HG03159 (cell line): Measurements from ENCODE around the gene NBEA.
A peak's percentile ranks its signal among the peaks of the same experiment; 100 is the strongest.

Experiments used
- ATAC-seq: cut with Tn5 transposase; IDR thresholded peaks from one replicate; pipeline ENCODE4 v1.9.1; 2021; ENCODE audit warnings: mild to moderate bottlenecking, moderate library complexity; ENCODE audit not compliant: unreplicated experiment

Gene NBEA

DNA sequence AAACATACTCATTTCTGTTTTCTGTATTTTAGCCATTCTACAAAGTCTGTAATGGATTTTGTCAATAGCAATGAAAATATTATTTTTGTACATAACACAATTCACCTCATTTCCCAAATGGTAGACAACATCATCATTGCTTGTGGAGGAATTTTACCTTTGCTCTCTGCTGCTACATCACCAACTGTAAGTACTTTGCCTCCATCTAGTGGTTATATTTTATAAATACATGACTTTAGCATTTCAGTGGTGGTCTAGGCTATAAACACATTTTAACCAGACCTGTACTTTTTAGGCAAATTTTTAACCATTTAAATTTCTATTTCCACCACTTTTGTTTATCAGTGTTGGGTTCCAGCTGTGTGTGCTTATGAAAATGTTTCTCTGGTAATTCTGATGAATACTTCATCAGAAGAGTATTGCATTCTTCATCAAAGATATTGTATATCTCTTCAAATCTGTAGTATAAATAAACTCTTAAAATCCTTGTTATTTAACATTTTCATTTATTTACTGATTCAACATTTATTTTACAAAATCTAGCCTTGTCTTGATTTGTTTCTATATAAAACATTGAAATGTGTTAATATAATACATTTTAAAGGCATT is 222.4 kb downstream of the NBEA start:
- peak; percentile 77 for ATAC-seq

DNA sequence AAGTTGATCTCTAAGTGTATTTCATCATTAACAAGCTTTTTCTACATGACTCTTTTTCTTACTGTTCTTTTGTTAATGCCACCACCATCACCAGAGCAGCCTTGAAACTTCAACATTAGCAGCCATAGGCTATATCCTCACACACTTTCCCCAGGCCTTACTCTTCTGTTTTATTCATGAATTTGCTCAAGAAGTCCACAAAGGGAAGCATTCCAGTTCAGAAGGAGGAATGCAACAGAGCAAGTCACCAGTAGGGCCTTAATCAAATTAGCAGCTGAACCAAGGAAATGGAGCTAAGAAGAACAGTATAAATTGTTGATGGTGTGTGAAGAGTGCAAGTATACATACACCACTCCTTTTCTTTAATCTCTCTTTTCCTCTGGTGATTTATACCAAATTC is 223.1 kb downstream of the NBEA start:
- no peak for ATAC-seq

DNA sequence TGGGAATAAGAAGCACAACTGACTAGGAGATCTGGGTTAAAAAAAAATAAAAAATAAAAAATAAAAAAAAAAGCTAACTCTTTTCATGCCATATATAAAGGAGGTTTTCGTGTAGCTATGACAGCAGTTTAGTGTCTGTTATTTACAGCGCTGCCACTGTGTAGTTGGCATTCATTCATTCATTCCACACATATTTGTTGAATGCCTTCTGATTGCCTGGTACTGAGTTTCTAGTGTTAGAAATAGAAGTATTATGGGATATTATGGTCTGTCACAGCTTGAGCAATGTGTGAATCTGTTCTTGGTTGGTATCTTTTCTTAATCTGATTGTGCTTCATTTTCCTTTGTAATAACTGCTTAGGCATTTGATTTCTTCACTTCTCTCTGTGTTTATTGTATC is 237.4 kb downstream of the NBEA start:
- no peak for ATAC-seq

DNA sequence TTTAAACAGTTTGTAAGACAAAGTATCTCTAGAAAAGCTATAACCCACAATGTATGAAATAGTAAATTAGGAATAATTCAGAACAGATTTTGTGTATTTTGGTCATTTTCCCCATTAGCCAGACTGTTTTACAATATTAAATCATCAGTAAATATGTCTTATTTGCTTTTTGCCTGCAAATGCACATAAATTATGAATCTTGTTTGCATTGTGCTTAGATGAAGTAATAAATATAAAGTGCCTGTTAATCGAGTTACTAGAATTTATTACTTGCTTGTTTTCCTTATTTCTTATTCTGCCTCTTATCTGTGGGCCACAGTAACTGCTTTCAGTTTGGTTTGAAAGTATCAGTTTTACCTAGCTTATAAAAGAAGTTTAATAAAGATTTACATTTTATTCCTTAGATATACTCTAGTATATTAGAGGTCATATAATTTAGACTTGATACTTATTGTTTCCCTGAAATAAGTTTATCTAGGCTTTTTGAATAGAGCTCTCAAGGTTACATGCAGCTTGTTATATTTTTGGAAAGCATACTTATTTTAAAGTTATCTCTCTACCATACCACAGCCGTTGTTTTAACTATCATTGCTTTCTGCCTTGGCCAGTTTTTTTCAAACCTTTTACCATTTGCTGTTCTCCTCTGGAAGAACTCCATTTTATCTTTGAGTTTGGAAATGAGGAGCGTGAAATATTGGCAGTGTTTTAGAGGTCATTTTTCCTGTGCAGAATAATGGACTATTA is 238.0 kb downstream of the NBEA start:
- no peak for ATAC-seq

DNA sequence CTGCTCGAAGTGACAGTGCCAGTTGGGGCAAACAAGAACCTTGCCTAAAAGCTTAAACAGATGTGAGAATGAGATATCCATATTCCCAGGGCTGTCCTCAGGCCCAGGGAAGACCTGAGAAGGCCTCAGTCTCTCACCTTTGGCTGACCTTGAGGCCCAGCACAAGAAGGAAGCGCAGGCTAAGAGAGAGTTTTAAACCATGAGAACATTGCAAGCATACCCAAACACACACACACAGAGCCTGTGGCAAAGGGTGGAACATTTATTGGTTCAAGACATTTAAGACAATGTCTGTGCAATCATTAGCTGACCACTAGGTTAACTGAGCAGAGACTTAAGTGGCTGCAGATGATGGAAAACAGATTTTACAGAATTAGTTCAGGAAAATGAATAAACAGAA is 248.2 kb downstream of the NBEA start:
- no peak for ATAC-seq

DNA sequence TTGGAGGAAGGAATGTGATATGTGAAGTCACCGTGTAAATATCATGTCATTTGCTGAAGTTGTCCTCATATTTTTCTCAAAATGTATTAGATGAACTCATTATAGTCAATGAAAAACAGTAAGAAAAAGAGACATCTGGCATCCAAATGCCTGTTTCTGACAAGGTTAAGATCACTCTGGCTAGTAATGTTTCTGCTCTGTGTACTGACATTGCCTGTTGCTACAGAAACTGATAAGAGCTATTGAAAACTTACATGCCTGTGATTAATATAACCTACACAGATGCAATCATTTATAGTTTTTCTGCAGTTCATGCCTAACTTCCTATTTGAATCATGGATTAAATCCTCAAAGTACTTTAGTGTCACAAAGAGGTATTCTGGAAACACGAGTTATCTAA is 249.8 kb downstream of the NBEA start:
- no peak for ATAC-seq

DNA sequence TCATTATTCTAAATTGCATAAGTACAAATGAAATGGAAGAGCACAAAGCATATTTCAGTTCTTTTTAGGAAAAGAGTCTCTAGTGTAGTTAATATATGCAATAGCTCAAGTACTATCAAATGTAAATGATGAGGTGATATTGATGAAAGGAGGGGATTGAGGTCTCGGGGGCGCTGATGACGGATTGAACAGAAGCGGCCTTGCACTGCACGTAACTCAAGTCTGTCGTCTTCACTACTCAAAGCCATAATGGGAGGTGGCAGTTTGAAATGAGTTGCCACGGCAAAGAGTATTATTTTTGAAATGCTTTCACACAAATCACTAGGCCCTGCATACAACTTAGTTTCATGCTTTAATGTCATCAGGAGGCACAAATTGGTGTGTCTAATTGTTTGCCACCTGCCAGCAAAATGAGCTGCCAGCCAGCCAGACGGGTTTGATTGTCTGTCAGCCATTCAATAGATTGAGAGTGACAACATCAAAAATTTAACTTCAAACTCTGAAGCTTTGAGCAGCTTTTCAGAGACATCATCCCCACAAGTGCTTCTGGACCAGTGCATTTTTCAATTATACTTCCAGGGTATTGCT is 256.6 kb downstream of the NBEA start:
- no peak for ATAC-seq

DNA sequence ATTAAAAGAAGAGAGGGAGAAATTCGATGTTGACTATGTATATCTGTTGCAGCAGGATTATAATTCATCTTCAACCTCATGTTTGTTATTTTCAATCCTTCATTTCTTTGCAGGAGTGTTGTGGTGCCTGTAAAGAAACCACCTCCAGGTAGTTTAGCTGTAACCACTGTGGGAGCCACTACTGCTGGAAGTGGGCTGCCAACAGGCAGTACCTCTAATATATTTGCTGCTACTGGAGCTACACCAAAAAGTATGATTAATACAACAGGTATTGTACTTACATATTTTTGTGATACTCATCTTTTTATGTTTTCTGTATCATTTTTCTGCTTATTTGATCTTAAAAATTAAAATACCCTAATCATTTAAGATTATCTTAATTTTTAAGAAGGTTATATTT is 266.5 kb downstream of the NBEA start:
- ATAC-seq: no peak

DNA sequence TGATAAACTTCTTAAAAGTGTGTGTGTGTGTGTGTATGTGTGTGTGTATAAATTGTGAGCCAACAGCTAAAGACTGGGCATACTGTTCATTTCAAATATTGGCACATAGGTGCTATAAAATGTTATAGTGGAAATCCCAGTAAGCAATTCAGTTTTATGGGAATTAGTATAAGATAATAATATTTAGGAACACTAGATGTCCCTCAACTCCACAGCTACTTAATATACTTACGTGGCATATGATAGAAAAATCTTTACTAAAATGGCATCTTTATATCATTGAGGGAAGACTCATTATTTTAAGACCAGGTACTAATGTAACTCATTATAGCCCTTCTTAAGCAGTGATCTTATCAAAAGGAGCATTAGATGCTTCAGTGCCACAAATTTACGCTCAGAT is 268.2 kb downstream of the NBEA start:
- no peak for ATAC-seq

DNA sequence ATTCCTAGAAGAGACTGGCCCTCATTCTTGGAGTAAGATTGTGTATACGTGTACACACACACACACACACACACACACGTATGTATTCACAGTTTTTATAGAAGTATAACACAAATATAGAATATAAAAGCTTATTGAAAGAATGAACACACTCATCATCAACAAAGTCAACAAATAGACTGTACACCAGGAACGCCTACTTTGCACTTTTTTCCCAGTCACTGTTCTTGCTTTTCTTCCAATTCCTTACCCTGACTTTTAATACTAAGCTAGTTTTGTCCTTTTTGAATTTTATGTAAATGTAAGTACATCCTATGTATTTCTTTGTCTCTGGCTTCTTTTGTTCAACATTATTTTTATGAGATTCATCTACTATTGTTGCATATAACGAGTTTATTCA is 269.9 kb downstream of the NBEA start:
- no peak for ATAC-seq

DNA sequence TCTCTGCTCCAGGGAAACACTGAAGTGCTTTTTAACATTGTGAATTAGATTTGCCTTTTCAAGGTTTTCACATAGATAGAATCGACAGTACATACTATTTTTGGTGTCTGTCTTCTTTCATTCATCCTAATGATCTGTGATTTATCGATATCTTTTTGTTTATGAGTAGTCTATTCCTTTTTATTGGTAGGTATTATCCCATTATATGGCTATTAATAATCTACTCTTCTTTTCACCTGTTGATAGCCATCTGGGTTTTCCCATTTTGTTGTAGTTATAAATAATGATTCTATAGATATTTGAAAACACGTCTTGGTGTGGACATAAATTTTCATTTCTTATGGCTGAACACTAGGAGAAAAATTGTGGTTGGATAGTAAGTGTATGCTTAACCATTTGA is 271.8 kb downstream of the NBEA start:
- no peak for ATAC-seq

DNA sequence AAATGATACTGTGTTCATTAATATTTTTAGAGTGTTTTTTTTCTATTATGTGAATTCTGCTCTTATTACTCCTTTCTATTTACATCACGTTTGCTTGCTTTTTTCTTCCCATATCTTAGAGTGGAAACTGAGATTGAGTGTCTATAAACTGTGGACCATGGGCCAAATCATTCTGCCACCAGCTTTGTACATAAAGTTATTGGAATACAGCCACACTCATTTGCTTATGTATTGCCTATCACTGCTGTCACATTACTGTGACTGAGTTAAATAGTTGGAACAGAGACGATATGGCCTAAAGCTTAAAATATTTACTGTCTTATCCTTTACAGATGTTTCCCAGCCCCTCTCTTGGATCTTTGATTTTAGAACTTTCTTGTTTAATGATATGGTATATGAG is 274.1 kb downstream of the NBEA start:
- no peak for ATAC-seq

DNA sequence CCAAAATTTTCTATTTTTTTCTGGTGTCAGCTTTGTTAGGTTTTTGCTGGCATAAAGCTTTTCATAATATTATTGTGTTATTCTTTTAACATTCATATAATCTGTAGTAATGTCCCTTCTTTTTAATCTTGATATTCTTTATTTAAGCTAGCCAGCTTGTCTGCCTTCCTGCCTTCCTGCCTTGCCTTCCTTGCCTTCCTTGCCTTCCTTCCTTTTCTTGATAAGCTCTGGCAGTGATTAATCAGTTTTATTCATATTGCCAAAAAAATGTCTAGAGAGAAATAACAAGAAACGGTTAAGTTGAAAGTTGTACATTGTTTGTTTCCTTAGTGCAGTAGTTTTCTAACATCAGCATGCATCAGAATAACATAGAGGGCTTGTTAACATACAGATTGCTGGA is 277.0 kb downstream of the NBEA start:
- ATAC-seq: no peak

DNA sequence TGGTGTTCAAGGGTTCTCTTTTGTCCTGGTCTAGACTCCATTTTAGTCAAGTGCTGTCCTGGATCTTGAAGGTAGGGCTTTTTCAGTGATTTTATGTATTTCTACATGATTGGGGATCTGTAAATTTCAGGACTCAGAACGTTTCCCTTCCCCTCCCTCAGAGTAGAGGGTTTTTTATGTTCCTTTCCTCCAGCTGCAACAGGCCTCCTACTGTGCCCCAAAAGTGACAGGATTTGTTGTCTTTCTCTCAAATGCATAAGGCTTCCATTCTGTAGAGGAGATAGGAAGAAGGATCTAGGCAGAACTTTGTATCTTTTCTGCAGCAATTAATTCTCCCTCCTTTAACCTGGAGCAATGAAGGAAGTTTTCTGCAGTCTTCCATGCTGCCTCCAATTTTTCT is 283.1 kb downstream of the NBEA start:
- no peak for ATAC-seq

DNA sequence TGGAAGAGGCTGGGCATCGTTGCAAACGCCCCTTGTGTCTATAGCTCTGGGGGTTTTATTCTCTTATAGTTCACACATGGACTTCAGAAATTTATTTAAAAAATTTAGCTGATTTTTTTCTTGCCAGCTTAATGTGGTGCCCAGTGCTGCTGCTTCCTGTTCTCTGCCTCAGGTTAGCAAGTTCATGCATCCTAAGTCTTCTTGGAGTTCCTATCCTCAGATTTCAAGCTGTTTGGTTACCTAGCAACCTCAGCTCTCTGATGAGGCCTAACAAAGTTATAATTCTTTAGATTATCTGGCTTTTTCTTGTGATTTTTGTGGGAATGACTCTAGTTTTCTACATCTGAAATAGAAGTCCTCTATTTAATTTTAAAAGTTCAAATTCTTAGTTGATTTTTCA is 283.5 kb downstream of the NBEA start:
- ATAC-seq: no peak

DNA sequence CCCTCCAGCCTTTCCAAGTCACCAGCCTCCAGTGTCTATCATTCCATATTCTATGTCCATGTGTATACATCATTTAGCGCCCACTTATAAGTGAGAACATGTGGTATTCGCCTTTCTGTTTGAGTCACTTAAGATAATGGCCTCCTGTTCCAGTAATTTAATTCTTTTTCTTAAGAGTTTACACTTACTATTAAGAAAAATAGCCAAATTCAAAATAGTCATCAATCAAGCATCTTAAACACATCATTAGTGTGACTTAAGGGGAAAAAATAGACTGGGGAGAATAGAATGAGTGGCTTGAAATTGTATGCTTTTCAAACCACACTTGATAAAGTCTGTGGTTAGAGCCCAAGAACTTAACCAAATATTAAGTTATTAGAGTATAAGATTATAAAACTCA is 286.5 kb downstream of the NBEA start:
- no peak for ATAC-seq

DNA sequence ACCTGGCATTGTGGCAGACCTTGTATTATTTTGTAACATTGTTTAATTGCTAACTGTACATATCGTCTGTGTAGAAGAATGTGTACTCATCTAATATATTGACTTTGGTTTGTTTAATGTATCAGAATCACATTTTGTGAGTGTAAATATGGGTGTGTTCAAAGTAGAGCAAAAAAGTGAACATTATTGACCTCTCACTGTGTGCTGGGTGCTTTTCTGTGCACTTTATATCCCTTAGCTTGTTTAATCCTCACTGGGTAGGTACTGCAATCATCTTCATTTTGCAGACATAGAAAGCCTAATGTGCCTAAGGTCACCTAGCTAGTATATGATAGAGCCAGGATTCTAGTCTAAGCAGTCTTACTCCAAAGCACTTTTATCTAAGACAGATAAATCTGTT is 289.4 kb downstream of the NBEA start:
- ATAC-seq: no peak

DNA sequence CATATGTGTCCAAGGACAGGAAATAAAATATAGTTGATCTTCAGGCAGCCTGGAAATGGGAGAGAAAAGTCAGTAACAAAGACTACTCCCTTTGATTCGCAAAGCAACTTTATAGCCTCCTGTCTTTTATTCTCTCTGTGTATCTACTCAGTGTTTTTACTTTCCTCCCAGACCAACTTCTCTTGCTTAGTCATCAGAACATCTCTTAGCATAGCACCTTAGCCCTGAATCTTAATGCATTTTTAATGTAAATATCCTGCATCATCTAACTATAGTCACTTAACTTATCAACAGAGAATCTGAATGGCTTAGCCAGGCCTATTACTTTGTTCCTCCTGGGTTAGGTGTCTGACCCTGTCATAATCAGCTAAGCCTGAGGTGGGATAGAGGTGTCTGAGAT is 296.2 kb downstream of the NBEA start:
- no peak for ATAC-seq

DNA sequence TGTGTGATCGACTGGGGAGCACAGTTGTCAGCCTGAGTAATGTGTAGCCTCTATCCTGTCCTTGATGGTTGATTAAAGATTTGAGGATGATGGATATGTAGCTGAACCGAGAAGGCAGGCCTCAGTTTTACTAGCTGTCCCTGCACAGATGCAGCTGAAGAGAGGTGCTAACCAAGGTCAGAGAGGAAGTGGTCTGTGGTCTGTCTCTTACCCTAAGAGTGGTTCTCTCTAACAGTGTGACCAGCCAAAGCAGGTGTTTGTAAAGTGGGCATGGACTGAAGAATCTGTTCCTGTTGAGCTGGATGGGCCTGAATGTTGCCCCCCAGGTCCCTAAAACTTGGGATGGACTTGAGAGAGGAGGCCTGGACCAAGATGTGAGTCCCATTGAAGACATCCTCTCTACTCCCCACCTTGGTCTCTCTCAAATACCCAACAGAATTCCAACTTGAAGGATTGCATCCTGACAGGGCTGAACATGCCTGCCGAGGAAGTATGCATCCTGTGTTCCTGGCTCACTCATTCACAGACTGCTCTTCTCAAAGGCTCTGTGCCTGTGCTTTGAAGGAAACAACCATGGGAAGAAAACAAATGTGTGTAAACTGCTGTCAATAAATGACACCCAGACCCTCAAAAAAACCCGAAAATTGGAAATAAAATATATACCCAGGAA is 310.6 kb downstream of the NBEA start:
- ATAC-seq: peak; percentile 90

DNA sequence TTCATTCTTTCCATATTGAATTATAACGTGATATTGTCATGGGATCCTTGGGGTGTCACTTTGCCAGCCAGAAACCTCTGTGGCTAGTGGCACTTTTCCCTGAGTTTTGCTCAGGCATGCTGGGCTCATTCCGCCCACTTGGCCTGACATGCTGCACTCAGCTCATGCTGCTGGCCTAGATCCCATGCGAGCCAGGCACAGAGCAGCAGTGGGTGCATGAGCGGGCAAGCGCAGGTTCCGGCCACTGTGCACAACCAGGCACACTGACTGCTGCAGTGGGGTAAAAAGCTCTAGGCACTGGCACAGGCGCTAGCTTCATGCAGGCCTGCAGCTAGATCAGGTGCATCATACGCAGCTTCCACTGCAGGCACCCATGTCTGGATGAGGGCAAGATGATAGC is 313.2 kb downstream of the NBEA start:
- ATAC-seq: no peak

DNA sequence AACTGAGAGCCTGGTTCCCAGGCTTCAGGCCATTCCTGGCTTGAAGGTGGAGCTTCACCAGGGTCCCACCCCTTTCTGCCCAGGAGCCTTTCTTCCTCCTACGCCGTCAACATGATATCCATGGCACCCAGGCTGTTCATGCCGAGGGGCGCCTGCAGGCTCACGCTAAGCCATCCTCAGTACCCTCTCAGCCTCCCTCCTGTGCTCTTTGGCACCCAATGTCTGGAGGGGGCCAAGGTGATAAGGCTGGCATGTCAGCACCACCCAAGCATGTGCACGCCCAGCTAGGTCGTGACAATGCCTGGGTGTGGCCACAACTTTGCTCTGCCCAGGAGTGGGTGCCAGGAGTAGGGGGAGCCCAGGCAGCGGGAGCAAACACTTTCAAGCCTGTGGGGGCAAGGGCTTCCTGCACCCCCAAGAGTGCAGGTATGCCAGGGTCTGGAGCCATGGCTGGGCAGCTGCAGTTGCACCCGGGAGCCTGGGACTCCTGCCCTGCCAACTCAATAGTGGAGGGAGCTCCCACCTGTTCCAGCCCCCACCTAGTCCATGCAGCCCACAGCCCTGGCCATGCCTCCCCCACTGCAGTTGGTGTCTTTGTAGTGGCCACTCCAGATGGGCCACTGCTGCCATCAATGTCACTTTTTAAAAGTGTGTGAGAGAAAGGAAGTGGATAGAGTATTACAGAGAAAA is 314.5 kb downstream of the NBEA start:
- no peak for ATAC-seq
